Nephron (organoid): ENCODE data around the gene ZNF792.

Source experiments
- H3K27ac Mint-ChIP-seq, 3 experiments: 2 replicates each; pipeline ENCODE4 v1.8.0; 2020; ENCODE audit warnings: mixed read lengths in 3 of 3, mild to moderate bottlenecking in 2 of 3, moderate library complexity in 1 of 3
- H3K27me3 Mint-ChIP-seq: 2 replicates; pipeline ENCODE4 v1.8.0; 2021; ENCODE audit warnings: low read depth, mild to moderate bottlenecking, moderate library complexity, mixed read lengths
- H3K36me3 Mint-ChIP-seq: 2 replicates; pipeline ENCODE4 v1.8.0; 2020; ENCODE audit warnings: low read depth, mixed read lengths
- H3K4me1 Mint-ChIP-seq: 2 replicates; pipeline ENCODE4 v1.8.0; 2020; ENCODE audit warnings: mixed read lengths
- H3K4me3 Mint-ChIP-seq, 3 experiments: 2 replicates each; pipeline ENCODE4 v1.8.0; 2020; ENCODE audit warnings: mild to moderate bottlenecking in 3 of 3, mixed read lengths in 3 of 3, moderate library complexity in 2 of 3
- H3K9me3 Mint-ChIP-seq: 2 replicates; pipeline ENCODE4 v1.8.0; 2020; ENCODE audit warnings: mixed read lengths
- TF ChIP-seq, protein P1 (sequence below), 3 experiments: fragments of 200-600 bp; sonication (generic); IDR thresholded peaks; one replicate each; pipeline ENCODE4 v1.5.0; 2021; ENCODE audit warnings: antibody characterized with exemption in 3 of 3; ENCODE audit not compliant: unreplicated experiment in 3 of 3

Gene ZNF792

GRCh38 chr19:34963573-34964406 is at the start of gene ZNF792:
ZNF792 (minus strand) TSS chr19:34964229; CDS start chr19:34963662, 567 bp downstream.
- H3K9me3 Mint-ChIP-seq: peaks cover 44% of the 10 kb centered on the region
- peak within 1 kb of the TSS; percentile 25 to 76 (median 39) for H3K27ac Mint-ChIP-seq
- peaks cover 50% of the 10 kb centered on the region for H3K36me3 Mint-ChIP-seq
- TF ChIP-seq, protein P1, sequence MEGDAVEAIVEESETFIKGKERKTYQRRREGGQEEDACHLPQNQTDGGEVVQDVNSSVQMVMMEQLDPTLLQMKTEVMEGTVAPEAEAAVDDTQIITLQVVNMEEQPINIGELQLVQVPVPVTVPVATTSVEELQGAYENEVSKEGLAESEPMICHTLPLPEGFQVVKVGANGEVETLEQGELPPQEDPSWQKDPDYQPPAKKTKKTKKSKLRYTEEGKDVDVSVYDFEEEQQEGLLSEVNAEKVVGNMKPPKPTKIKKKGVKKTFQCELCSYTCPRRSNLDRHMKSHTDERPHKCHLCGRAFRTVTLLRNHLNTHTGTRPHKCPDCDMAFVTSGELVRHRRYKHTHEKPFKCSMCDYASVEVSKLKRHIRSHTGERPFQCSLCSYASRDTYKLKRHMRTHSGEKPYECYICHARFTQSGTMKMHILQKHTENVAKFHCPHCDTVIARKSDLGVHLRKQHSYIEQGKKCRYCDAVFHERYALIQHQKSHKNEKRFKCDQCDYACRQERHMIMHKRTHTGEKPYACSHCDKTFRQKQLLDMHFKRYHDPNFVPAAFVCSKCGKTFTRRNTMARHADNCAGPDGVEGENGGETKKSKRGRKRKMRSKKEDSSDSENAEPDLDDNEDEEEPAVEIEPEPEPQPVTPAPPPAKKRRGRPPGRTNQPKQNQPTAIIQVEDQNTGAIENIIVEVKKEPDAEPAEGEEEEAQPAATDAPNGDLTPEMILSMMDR (IDR thresholded peaks at IDR 0.05; ENCODE audit: unreplicated experiment in 3 of 3): no peak
- peak within 1 kb of the TSS; percentile 91 to 93 (median 91) for H3K4me3 Mint-ChIP-seq
- peaks cover 15% of the 10 kb centered on the region for H3K4me1 Mint-ChIP-seq
- H3K27me3 Mint-ChIP-seq: no peaks in the 10 kb centered on the region

- Mint-ChIP-seq H3K4me3 (no peak overlapping the region), H3K9me3 (no peaks in the 10 kb centered on the region), H3K4me1 (peaks cover 4% of the 10 kb centered on the region), H3K27me3 (peaks cover 3% of the 10 kb centered on the region), H3K27ac (peak overlapping the region in 1 of 3 experiments; percentile 79), H3K36me3 (peaks cover 64% of the 10 kb centered on the region)
- TF ChIP-seq, protein P1 (IDR thresholded peaks at IDR 0.05; ENCODE audit: unreplicated experiment in 3 of 3): peak; percentile 89 to 98 (median 91)
Observed at GRCh38 chr19:35013041-35013819, 49.2 kb upstream of the ZNF792 start.

- Mint-ChIP-seq H3K27ac (no peak overlapping the region), H3K9me3 (no peaks in the 10 kb centered on the region), H3K4me3 (no peak overlapping the region), H3K27me3 (peaks cover 3% of the 10 kb centered on the region), H3K36me3 (peaks cover 54% of the 10 kb centered on the region), H3K4me1 (peaks cover 4% of the 10 kb centered on the region)
- TF ChIP-seq, protein P1 (IDR thresholded peaks at IDR 0.05; ENCODE audit: unreplicated experiment in 3 of 3): no peak
Observed at GRCh38 chr19:35011737-35012682, 48.0 kb upstream of the ZNF792 start.

DNA sequence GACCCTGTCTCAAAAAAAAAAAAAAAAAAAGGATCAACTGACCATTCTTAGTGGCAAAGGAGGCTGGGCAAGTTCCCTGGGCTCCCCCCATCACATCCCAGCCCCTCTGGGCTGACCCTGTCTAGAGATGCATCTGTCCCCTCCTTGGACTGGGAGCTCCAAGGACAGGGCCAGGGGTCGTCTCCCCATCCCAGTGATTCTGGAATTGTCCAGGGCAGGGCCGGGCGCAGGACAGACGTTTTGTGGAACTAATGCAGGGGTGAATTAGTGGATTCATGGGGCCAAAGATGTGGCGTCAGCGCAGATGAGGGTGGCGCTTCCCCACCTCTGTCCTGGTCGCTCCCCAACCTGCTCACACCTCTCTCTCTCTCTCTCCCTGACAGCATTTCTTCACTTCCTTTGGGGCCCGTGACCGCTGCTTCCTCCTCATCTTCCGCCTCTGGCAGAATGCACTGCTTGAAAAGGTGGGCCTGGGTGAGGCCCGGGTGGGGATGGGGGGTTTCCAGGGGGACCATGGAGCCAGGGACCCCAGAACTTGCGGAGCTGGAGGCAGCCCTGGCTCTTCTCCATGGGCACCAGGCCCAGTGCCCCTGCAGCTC is 47.2 kb upstream of the ZNF792 start:
- H3K27me3 Mint-ChIP-seq: peaks cover 3% of the 10 kb centered on the region
- H3K4me1 Mint-ChIP-seq: peaks cover 4% of the 10 kb centered on the region
- TF ChIP-seq, protein P1 (IDR thresholded peaks at IDR 0.05; ENCODE audit: unreplicated experiment in 3 of 3): no peak
- no peak overlapping the region for H3K4me3 Mint-ChIP-seq
- no peaks in the 10 kb centered on the region for H3K9me3 Mint-ChIP-seq
- H3K36me3 Mint-ChIP-seq: peaks cover 61% of the 10 kb centered on the region
- H3K27ac Mint-ChIP-seq: no peak overlapping the region
